ENCODE results near the gene KIR2DL4.

DNA sequence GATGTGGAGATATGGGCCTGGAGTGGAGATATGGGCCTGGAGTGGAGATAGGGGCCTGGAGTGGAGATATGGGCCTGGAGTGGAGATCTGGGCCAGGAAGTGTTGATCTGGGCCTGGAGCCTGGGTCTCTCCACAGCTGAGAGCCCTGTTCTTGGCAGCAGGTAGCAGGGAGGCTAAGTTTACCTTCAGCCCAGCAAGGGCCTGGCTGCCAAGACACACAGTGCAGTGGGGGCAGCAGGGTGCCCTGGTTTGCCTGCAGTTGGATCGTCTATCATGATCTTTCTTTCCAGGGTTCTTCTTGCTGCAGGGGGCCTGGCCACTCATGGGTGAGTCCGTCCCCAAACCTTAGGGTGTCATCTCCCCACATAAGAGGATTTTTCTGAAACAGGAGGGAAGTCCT, 47.5 kb downstream of the KIR2DL4 start:
- TF ChIP-seq POLR2A (IDR thresholded peaks at IDR 0.05), result no peak
- TF ChIP-seq, protein P1, sequence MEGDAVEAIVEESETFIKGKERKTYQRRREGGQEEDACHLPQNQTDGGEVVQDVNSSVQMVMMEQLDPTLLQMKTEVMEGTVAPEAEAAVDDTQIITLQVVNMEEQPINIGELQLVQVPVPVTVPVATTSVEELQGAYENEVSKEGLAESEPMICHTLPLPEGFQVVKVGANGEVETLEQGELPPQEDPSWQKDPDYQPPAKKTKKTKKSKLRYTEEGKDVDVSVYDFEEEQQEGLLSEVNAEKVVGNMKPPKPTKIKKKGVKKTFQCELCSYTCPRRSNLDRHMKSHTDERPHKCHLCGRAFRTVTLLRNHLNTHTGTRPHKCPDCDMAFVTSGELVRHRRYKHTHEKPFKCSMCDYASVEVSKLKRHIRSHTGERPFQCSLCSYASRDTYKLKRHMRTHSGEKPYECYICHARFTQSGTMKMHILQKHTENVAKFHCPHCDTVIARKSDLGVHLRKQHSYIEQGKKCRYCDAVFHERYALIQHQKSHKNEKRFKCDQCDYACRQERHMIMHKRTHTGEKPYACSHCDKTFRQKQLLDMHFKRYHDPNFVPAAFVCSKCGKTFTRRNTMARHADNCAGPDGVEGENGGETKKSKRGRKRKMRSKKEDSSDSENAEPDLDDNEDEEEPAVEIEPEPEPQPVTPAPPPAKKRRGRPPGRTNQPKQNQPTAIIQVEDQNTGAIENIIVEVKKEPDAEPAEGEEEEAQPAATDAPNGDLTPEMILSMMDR (IDR thresholded peaks at IDR 0.05), result no peak
